BE2C (cell line): Measurements from ENCODE around the gene PDE6B.
A peak's percentile ranks its signal among the peaks of the same experiment; 100 is the strongest.
"Not testable (repeated sequence)": the region's sequence is repeated elsewhere in the genome, so short reads cannot be mapped to it uniquely, and the experiment has no call there.

Experiments used
- DNase-seq: peaks from one replicate; pipeline ENCODE4 v3.0.0-alpha.2; 2020
- H3K27me3 ChIP-seq: fragments of 250-450 bp; sonication (Bioruptor Pico); 2 replicates; pipeline ENCODE4 v1.5.1; 2020; ENCODE audit warnings: mild to moderate bottlenecking
- H3K36me3 ChIP-seq: fragments of 250-450 bp; sonication (Bioruptor Pico); 2 replicates; pipeline ENCODE4 v1.5.1; 2020; ENCODE audit warnings: mild to moderate bottlenecking
- H3K4me1 ChIP-seq: fragments of 250-450 bp; sonication (Bioruptor Pico); 2 replicates; pipeline ENCODE4 v1.5.1; 2020
- H3K4me3 ChIP-seq: 2 replicates; pipeline ENCODE4 v1.5.1; 2011; ENCODE audit warnings: low read depth, low read length
- H3K9me3 ChIP-seq: fragments of 250-450 bp; sonication (Bioruptor Pico); 2 replicates; pipeline ENCODE4 v1.5.1; 2020
- TF ChIP-seq, protein P1 (sequence below): IDR thresholded peaks from 2 replicates; pipeline ENCODE4 v1.5.1; 2012; ENCODE audit warnings: mild to moderate bottlenecking, low read depth, low read length

Gene PDE6B

DNA sequence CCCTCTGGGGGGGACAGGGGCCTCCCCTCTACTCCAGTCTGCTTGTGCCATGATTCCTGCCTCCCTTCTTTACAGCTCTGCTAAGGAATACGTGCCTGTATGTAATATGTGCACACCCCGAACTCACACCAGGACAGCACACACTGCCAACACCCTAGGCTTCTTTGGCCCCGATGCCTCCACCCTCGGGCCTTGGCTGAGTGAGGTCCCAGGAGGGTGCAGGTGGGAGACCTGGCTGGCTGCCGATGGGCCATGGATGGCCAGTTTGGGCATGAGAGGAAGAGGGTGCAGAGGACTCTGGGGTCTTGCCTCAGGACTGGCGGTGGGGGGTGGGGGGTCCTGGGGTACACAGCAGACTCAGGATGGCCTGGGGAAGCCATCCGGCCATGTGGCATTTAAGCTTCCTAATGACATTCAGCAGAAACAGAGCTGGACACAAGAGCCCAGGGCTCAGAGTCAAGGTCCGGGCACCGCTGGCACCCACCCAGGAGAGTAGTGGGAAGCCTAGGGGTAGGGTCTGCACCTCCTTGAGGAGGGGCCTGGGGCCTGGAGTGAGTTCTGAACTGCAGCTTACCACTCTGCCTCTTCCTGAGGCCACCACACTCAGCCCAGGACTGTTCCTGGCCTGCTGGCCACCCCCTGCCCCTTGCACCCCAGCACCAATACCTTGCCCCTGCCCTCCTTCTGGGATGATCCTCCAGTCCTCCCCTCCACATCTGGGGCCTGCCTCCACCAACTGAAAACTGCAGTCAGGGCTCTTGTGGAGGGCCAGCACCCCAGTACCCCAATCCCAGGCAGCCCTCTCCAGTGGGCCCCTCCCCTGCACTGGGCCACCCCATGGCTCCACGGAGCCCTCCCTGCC is 78.2 kb downstream of the PDE6B start:
- H3K9me3 ChIP-seq = no peaks in the 10 kb centered on the region
- H3K27me3 ChIP-seq = no peaks in the 10 kb centered on the region
- H3K4me3 ChIP-seq = no peak overlapping the region
- no peaks in the 10 kb centered on the region for H3K4me1 ChIP-seq
- H3K36me3 ChIP-seq = no peaks in the 10 kb centered on the region
- no peak for DNase-seq
- TF ChIP-seq, protein P1, sequence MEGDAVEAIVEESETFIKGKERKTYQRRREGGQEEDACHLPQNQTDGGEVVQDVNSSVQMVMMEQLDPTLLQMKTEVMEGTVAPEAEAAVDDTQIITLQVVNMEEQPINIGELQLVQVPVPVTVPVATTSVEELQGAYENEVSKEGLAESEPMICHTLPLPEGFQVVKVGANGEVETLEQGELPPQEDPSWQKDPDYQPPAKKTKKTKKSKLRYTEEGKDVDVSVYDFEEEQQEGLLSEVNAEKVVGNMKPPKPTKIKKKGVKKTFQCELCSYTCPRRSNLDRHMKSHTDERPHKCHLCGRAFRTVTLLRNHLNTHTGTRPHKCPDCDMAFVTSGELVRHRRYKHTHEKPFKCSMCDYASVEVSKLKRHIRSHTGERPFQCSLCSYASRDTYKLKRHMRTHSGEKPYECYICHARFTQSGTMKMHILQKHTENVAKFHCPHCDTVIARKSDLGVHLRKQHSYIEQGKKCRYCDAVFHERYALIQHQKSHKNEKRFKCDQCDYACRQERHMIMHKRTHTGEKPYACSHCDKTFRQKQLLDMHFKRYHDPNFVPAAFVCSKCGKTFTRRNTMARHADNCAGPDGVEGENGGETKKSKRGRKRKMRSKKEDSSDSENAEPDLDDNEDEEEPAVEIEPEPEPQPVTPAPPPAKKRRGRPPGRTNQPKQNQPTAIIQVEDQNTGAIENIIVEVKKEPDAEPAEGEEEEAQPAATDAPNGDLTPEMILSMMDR = no peak

DNA sequence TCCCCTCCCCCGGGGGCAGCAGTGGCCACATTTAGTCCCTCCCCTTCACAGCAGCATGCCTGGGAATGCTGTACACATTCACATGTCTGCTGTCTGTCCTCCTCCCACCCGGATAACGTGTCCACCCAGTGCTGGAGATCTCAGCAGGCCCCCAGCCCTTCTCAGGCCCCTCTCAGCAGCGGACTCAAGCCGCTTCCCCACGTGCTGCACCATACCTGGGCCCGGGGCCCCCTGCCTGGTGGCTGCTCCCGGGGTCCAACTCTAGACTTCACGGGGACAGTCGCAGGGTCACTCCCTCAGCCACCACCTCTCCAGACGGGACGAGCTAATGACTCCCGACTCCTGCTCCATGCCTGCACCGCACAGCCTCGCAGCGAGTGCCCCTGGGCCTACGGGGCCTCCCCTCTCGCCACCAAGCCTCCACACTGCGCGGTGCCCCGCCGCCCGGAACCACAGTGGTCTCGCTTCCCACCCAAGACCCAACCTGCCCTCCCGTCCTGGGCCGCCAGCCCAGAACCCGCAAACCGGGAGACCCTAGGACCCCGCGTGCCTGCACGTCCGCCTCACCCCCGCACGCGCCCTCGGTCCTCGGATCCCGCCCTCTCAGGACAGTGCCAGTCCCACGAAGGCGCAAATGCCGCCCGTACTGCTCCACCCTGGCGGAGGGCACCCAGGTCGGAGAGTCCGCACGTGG is 79.0 kb downstream of the PDE6B start:
- TF ChIP-seq, protein P1 = no peak
- no peak overlapping the region for H3K4me3 ChIP-seq
- no peaks in the 10 kb centered on the region for H3K4me1 ChIP-seq
- H3K36me3 ChIP-seq = no peaks in the 10 kb centered on the region
- no peaks in the 10 kb centered on the region for H3K27me3 ChIP-seq
- no peaks in the 10 kb centered on the region for H3K9me3 ChIP-seq
- DNase-seq = no peak

DNA sequence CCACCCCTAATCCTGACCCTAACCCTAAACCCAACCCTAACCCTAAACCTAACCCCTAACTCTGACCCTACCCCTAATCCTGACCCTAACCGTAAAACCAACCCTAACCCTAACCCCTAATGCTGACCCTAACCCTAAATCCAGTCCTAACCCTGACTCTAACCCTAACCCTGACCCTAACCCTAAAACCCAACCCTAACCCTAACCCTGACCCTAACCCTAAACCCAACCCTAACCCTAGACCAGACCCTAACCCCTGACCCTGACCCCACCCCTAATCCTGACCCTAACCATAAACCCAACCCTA is 79.6 kb downstream of the PDE6B start:
- Histone ChIP-seq H3K4me3 (peak overlapping the region; percentile 38), H3K36me3 (peaks cover under 1% of the 10 kb centered on the region; the same call in 1 of the 2 replicates), H3K27me3 (no peaks in the 10 kb centered on the region), H3K4me1 (no peaks in the 10 kb centered on the region), H3K9me3 (no peaks in the 10 kb centered on the region)
- TF ChIP-seq, protein P1 = no peak
- no peak for DNase-seq

DNA sequence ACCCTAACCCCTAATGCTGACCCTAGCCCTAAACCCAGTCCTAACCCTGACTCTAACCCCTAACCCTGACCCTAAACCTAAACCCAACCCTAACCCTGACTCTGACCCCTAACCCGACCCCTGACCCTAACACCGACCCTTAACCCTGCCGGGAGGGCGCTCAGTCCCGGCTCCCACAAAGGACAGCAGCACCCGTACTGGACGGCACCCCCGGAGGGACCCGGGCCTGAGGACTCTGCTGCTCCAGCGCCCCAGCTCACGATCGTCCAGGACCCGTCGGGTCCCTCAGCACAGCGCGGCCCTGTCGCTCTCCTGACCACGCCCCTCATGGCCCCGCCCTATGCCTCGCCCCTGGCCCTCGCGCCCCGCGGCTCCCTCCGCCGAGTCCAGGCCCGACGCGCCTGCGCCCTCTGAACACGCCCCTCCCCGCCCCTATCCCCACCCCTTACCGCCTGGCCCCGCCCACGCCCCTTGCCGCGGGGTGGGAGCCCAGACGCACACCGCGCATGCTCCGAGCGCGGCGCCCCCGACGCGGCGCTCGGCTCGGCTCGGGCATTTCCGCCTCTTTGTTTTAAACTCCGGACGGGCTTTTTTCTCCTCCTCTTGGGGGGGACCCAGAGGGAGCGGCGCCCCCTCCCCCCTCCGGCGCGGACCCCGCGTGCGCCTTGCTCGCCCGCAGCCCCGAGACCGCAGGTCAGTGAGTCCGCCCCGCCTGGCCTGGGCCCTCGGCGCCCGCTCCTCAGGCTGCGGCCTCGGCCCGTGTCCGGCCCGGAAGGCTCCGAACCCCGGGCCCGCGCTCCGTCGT is 80.1 kb downstream of the PDE6B start, which contains the start of gene PCGF3:
TSS of gene PCGF3 (plus strand) at position 555 of the 805 bp plus-strand sequence. CDS start 27,849 bp downstream, outside the sequence.
- TF ChIP-seq, protein P1 = no peak
- DNase-seq = peak; percentile 99
- no peaks in the 10 kb centered on the region for H3K27me3 ChIP-seq
- H3K4me1 ChIP-seq = no peaks in the 10 kb centered on the region
- H3K4me3 ChIP-seq = peak within 1 kb of the TSS; percentile 87
- no peaks in the 10 kb centered on the region for H3K9me3 ChIP-seq
- H3K36me3 ChIP-seq = peaks cover 5% of the 10 kb centered on the region; the same call in 1 of the 2 replicates

DNA sequence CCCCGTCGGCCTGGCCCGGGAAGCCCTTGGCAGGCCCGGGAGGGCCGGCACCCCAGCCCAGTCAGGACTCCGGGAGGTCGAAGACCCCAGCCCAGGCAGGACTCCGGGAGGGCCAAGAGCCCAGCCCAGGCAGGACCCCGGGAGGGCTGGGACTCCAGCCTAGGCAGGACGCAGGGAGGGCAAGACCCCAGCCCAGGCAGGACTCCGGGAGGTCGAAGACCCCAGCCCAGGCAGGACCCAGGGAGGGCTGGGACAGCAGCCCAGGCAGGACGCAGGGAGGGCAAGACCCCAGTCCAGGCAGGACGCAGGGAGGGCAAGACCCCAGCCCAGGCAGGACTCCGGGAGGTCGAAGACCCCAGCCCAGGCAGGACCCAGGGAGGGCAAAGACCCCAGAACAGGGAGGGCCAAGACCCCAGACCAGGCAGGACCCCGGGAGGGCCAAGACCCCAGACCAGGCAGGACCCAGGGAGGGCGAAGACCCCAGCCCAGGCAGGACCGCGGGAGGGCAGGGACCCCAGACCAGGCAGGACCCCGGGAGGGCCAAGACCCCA is 80.8 kb downstream of the PDE6B start:
- H3K27me3 ChIP-seq, H3K9me3 ChIP-seq, DNase-seq, H3K4me1 ChIP-seq, H3K36me3 ChIP-seq: not testable (repeated sequence)
- peak overlapping the region; percentile 87 for H3K4me3 ChIP-seq
